Neural progenitor cell (in vitro differentiated cells): ENCODE data around the gene CLSTN2. TPM values are rescaled to one million over a fixed set of nuclear protein-coding genes. Genes with fewer than 3 reads are reported as not detected.

Experiments used
- DNase-seq: peaks from one replicate; pipeline ENCODE4 v3.0.0-alpha.2; 2016; ENCODE audit warnings: low spot score
- H2AFZ ChIP-seq: fragments of 200-600 bp; sonication (generic); replicated peaks from 2 replicates; pipeline ENCODE4 v1.6.1; 2016; ENCODE audit warnings: antibody characterized with exemption
- H3F3A ChIP-seq: fragments of 200-600 bp; sonication (generic); 2 replicates; pipeline ENCODE4 v1.6.1; 2016; ENCODE audit warnings: antibody characterized with exemption, low read depth
- H3K27ac ChIP-seq: fragments of 200-600 bp; sonication (generic); 2 replicates; pipeline ENCODE4 v1.5.1; 2016; ENCODE audit warnings: mild to moderate bottlenecking
- H3K27me3 ChIP-seq: fragments of 200-600 bp; sonication (generic); 2 replicates; pipeline ENCODE4 v1.6.1; 2016; ENCODE audit warnings: mild to moderate bottlenecking, moderate library complexity
- H3K36me3 ChIP-seq: fragments of 200-600 bp; sonication (generic); 2 replicates; pipeline ENCODE4 v1.5.1; 2016
- H3K4me1 ChIP-seq: fragments of 200-600 bp; sonication (generic); 2 replicates; pipeline ENCODE4 v1.6.1; 2016; ENCODE audit warnings: mixed run types
- H3K4me2 ChIP-seq: fragments of 200-600 bp; sonication (generic); 2 replicates; pipeline ENCODE4 v1.6.1; 2016
- H3K4me3 ChIP-seq: fragments of 200-600 bp; sonication (generic); 2 replicates; pipeline ENCODE4 v1.5.1; 2016
- H3K79me2 ChIP-seq: fragments of 200-600 bp; sonication (generic); 2 replicates; pipeline ENCODE4 v1.6.1; 2016; ENCODE audit warnings: low read depth
- H3K9ac ChIP-seq: fragments of 200-600 bp; sonication (generic); 2 replicates; pipeline ENCODE4 v1.6.1; 2016
- H3K9me3 ChIP-seq: fragments of 200-600 bp; sonication (generic); 2 replicates; pipeline ENCODE4 v1.5.1; 2016; ENCODE audit warnings: low read depth
- H4K20me1 ChIP-seq: fragments of 200-600 bp; sonication (generic); 2 replicates; pipeline ENCODE4 v1.6.1; 2016; ENCODE audit warnings: low read depth
- H3K27ac Mint-ChIP-seq: 3 replicates; pipeline ENCODE4 v1.8.0; 2021; ENCODE audit warnings: mixed read lengths
- H3K27me3 Mint-ChIP-seq: 2 replicates; pipeline ENCODE4 v1.8.0; 2022; ENCODE audit warnings: low read depth, mild to moderate bottlenecking, inconsistent platforms, moderate library complexity, mixed read lengths; ENCODE audit not compliant: insufficient read depth
- H3K36me3 Mint-ChIP-seq: 3 replicates; pipeline ENCODE4 v1.8.0; 2021; ENCODE audit warnings: mixed read lengths
- H3K4me1 Mint-ChIP-seq: 3 replicates; pipeline ENCODE4 v1.8.0; 2021; ENCODE audit warnings: mixed read lengths
- H3K4me3 Mint-ChIP-seq: 3 replicates; pipeline ENCODE4 v1.8.0; 2021; ENCODE audit warnings: mild to moderate bottlenecking, moderate library complexity, mixed read lengths
- H3K9me3 Mint-ChIP-seq: 3 replicates; pipeline ENCODE4 v1.8.0; 2020; ENCODE audit warnings: mixed read lengths
- CTCF ChIP-seq: fragments of 200-600 bp; sonication (generic); IDR thresholded peaks from 2 replicates; pipeline ENCODE4 v1.5.1; 2017; ENCODE audit warnings: antibody characterized with exemption, mild to moderate bottlenecking
- EZH2 ChIP-seq: fragments of 200-600 bp; sonication (generic); IDR thresholded peaks from 2 replicates; pipeline ENCODE4 v1.6.1; 2017; ENCODE audit warnings: antibody characterized with exemption, mild to moderate bottlenecking, moderate library complexity
- EZH2phosphoT487 ChIP-seq: fragments of 200-600 bp; sonication (generic); IDR thresholded peaks from 2 replicates; pipeline ENCODE4 v1.6.1; 2017; ENCODE audit warnings: antibody characterized with exemption
- total RNA-seq: library from RNA; depleted of rRNA; stranded (reverse); fragments of >200 nt; gene quantifications from 2 replicates; pipeline ENCODE4 v1.2.3, GENCODE V29; 2015; ENCODE audit warnings: low replicate concordance

Gene CLSTN2
- total RNA-seq, 1 donor from 2014 or later, result 0.22 TPM

- Histone ChIP-seq H3F3A (no peaks in the 10 kb centered on the region), H3K79me2 (no peaks in the 10 kb centered on the region), H3K4me3 (no peak overlapping the region), H2AFZ (no peak overlapping the region), H3K9me3 (no peaks in the 10 kb centered on the region), H3K27me3 (no peaks in the 10 kb centered on the region), H3K4me2 (no peak overlapping the region), H3K9ac (no peak overlapping the region), H3K4me1 (no peaks in the 10 kb centered on the region), H4K20me1 (no peaks in the 10 kb centered on the region), H3K36me3 (no peaks in the 10 kb centered on the region), H3K27ac (no peak overlapping the region)
- H3K27me3 Mint-ChIP-seq, result no peaks in the 10 kb centered on the region
- H3K36me3 Mint-ChIP-seq, result no peaks in the 10 kb centered on the region
- H3K9me3 Mint-ChIP-seq, result no peaks in the 10 kb centered on the region
- no peak overlapping the region for H3K4me3 Mint-ChIP-seq
- peak; percentile 33 for DNase-seq
- H3K4me1 Mint-ChIP-seq, result no peaks in the 10 kb centered on the region
- no peak overlapping the region for H3K27ac Mint-ChIP-seq
- no peak for TF ChIP-seq EZH2
- no peak for TF ChIP-seq EZH2phosphoT487
- no peak for TF ChIP-seq CTCF
Observed at GRCh38 chr3:140298569-140299070, 363.6 kb downstream of the CLSTN2 start.

DNA sequence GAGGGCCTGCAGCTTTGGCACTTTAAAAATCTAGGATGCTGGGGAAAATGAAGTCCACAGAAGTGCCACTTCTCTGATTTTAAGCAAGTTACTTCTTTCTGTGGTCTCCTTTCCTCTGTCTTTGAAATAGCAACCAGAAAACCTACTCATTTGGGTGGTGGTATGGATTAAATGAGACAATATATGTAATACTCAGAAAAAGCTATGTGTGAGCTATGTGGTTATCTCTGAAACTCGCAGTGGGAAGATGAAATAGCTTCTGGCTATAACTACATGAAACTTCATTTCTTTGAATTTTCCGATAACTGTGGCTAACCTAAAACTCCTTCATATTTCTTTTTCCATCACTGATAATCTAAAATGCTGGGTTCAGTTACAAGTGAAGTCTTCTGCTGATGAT is 368.9 kb downstream of the CLSTN2 start:
- Histone ChIP-seq H3K27ac (no peak overlapping the region), H3F3A (no peaks in the 10 kb centered on the region), H3K79me2 (no peaks in the 10 kb centered on the region), H3K4me2 (no peak overlapping the region), H3K4me3 (no peak overlapping the region), H3K9me3 (no peaks in the 10 kb centered on the region), H2AFZ (no peak overlapping the region), H4K20me1 (no peaks in the 10 kb centered on the region), H3K36me3 (no peaks in the 10 kb centered on the region), H3K9ac (no peak overlapping the region), H3K27me3 (no peaks in the 10 kb centered on the region), H3K4me1 (no peaks in the 10 kb centered on the region)
- DNase-seq, result no peak
- no peak for TF ChIP-seq CTCF
- no peak for TF ChIP-seq EZH2
- no peak for TF ChIP-seq EZH2phosphoT487
- H3K27ac Mint-ChIP-seq, result no peak overlapping the region
- no peaks in the 10 kb centered on the region for H3K9me3 Mint-ChIP-seq
- no peak overlapping the region for H3K4me3 Mint-ChIP-seq
- H3K27me3 Mint-ChIP-seq, result no peaks in the 10 kb centered on the region
- no peaks in the 10 kb centered on the region for H3K36me3 Mint-ChIP-seq
- H3K4me1 Mint-ChIP-seq, result no peaks in the 10 kb centered on the region

GRCh38 chr3:140308535-140308934 is 373.6 kb downstream of the CLSTN2 start:
- Histone ChIP-seq H3K36me3 (no peaks in the 10 kb centered on the region), H3K4me3 (no peak overlapping the region), H3K79me2 (no peaks in the 10 kb centered on the region), H3F3A (no peaks in the 10 kb centered on the region), H3K27ac (no peak overlapping the region), H4K20me1 (no peaks in the 10 kb centered on the region), H3K4me1 (no peaks in the 10 kb centered on the region), H3K9me3 (no peaks in the 10 kb centered on the region), H3K9ac (no peak overlapping the region), H3K4me2 (no peak overlapping the region), H3K27me3 (no peaks in the 10 kb centered on the region), H2AFZ (no peak overlapping the region)
- no peak for TF ChIP-seq EZH2
- no peak for TF ChIP-seq CTCF
- no peak for TF ChIP-seq EZH2phosphoT487
- DNase-seq, result no peak
- H3K4me3 Mint-ChIP-seq, result no peak overlapping the region
- H3K27me3 Mint-ChIP-seq, result peaks cover 3% of the 10 kb centered on the region
- H3K27ac Mint-ChIP-seq, result no peak overlapping the region
- no peaks in the 10 kb centered on the region for H3K9me3 Mint-ChIP-seq
- no peaks in the 10 kb centered on the region for H3K36me3 Mint-ChIP-seq
- H3K4me1 Mint-ChIP-seq, result no peaks in the 10 kb centered on the region
